Ovary (tissue), 9 donors: ENCODE results near the gene NCS1. TPM values are rescaled to one million over a fixed set of nuclear protein-coding genes. Genes with fewer than 3 reads are reported as not detected.

Experiments used
- DNase-seq, 5 donors: peaks; one replicate each; pipeline ENCODE4 v3.0.0-alpha.2; 2019 to 2020
- H3K27ac ChIP-seq, 2 donors: fragments of 200-600 bp; one replicate each; pipeline versions ENCODE4 v1.5.1 to v1.8.0; 2019 to 2022
- H3K27me3 ChIP-seq: fragments of 200-600 bp; one replicate; pipeline ENCODE4 v1.8.0; 2022
- H3K36me3 ChIP-seq: fragments of 200-600 bp; sonication (generic); one replicate; pipeline ENCODE4 v1.5.1; 2019
- H3K4me1 ChIP-seq: one replicate; pipeline ENCODE4 v1.8.1; 2013; ENCODE audit warnings: mild to moderate bottlenecking, moderate library complexity; ENCODE audit not compliant: insufficient read depth
- H3K4me3 ChIP-seq: fragments of 200-600 bp; sonication (generic); one replicate; pipeline ENCODE4 v1.5.1; 2017
- H3K9me3 ChIP-seq, 2 donors: fragments of 200-600 bp in 1 of 2; sonication (generic) in 1 of 2; one replicate each; pipeline versions ENCODE4 v1.5.1 to v1.8.1; 2013 to 2019; ENCODE audit warnings: mild to moderate bottlenecking in 1 of 2, moderate library complexity in 1 of 2
- CTCF ChIP-seq, 3 donors: fragments of 450-650 bp in 2 of 3; fragments of 200-600 bp in 1 of 3; IDR thresholded peaks; one replicate each; pipeline versions ENCODE4 v1.5.1 to v1.8.0; 2016 to 2022; ENCODE audit warnings: antibody characterized with exemption in 3 of 3, mild to moderate bottlenecking in 1 of 3
- EP300 ChIP-seq: sonication (generic); formaldehyde crosslinking; IDR thresholded peaks from one replicate; pipeline ENCODE4 v1.6.1; 2017; ENCODE audit warnings: antibody characterized with exemption
- POLR2A ChIP-seq: fragments of 450-650 bp; IDR thresholded peaks from one replicate; pipeline ENCODE4 v1.6.1; 2017; ENCODE audit warnings: antibody characterized with exemption, mild to moderate bottlenecking, moderate library complexity
- WGBS, 3 donors: extraction: QIAGEN DNeasy Blood & Tissue Kit in 1 of 3; methylation state at CpG; one replicate each; pipeline versions ENCODE4 v1.1.5 to v1.1.7; 2013 to 2017; 5-methylcytosine and 5-hydroxymethylcytosine counted together
- intact Hi-C, 4 donors: fragments of 100-400 bp; cut with DNase I; formaldehyde crosslinking; loops; one replicate each; pipeline versions ENCODE4 v1.11.0 to v1.15.1; 2022 to 2023
- polyA plus RNA-seq, 2 donors: library from polyadenylated mRNA; stranded (reverse); fragments of 200-250 nt in 1 of 2; fragments of 350-450 nt in 1 of 2; fragmentation: Illumina TruSeq in 1 of 2; extraction: RNeasy Lipid Tissue Mini Kit (QIAGEN cat#74804) in 1 of 2; gene quantifications; one replicate each; pipeline ENCODE4 v1.2.3, GENCODE V29; 2013 to 2014
- total RNA-seq, 7 donors: library from RNA; depleted of rRNA in 2 of 7; stranded (reverse); fragments of >200 nt in 2 of 7; fragmentation: NEBNext Ultra II Directional in 3 of 7; extraction: Animal tissue kit (Norgen Biotek cat#: 25700) in 3 of 7; gene quantifications; one replicate each; pipeline versions ENCODE4 v1.1.0 to v1.2.4, GENCODE V29; 2016 to 2023
- donor health status: DM: no; HTN: no; CAD: no; lungs with moderate emphysema.
- donor health status: DM: no; HTN: no; CAD: no.
- donor health status: Bipolar disorder and iron deficiency.
- donor health status: DM: yes; HTN: yes; CAD: no.
- donor health status: DM: no; HTN: no; CAD: no.
- donor health status: DM: yes; HTN: yes; CAD: no.

The NCS1 gene
- total and polyA plus RNA-seq, 9 donors: 3.6 to 46.7 (median 25.0) TPM

- H3K27ac ChIP-seq: no peak overlapping the region
- TF ChIP-seq POLR2A: no peak
- no peak for TF ChIP-seq EP300
- no peak for TF ChIP-seq CTCF (IDR thresholded peaks at IDR 0.05)
- no peak for DNase-seq
- no peak overlapping the region for H3K4me3 ChIP-seq
- no peaks in the 10 kb centered on the region for H3K4me1 ChIP-seq
- H3K36me3 ChIP-seq: no peaks in the 10 kb centered on the region
- 86 to 94% (median 94%) methylated on average over 3 of the region's 3 CpGs for WGBS, 3 donors
- no peaks in the 10 kb centered on the region for H3K9me3 ChIP-seq
- no peaks in the 10 kb centered on the region for H3K27me3 ChIP-seq
- intact Hi-C loops: no loop called here
Observed at GRCh38 chr9:130154816-130155215, 17.4 kb upstream of the NCS1 start.

- DNase-seq: no peak
- no peak for TF ChIP-seq CTCF (IDR thresholded peaks at IDR 0.05)
- no peak for TF ChIP-seq EP300
- no peak for TF ChIP-seq POLR2A
- 91 to 96% (median 94%) methylated on average over 12 of the region's 12 CpGs for WGBS, 3 donors
Observed at GRCh38 chr9:130155647-130156046, 16.6 kb upstream of the NCS1 start.

GRCh38 chr9:130156672-130157071 is 15.5 kb upstream of the NCS1 start:
- intact Hi-C loops: no loop called here

More at GRCh38 chr9:130155647-130156046, 16.6 kb upstream of the NCS1 start:
- Histone ChIP-seq H3K9me3 (no peaks in the 10 kb centered on the region), H3K4me1 (no peaks in the 10 kb centered on the region), H3K27ac (no peak overlapping the region), H3K36me3 (no peaks in the 10 kb centered on the region), H3K27me3 (no peaks in the 10 kb centered on the region), H3K4me3 (no peak overlapping the region)
- intact Hi-C loops: no loop called here

GRCh38 chr9:130157079-130157478 is 15.1 kb upstream of the NCS1 start:
- Histone ChIP-seq H3K27ac (no peak overlapping the region), H3K36me3 (no peaks in the 10 kb centered on the region), H3K4me1 (no peaks in the 10 kb centered on the region), H3K4me3 (no peak overlapping the region), H3K9me3 (no peaks in the 10 kb centered on the region), H3K27me3 (no peaks in the 10 kb centered on the region)
- no peak for DNase-seq
- intact Hi-C loops: no loop called here
- WGBS, 3 donors: 67 to 81% (median 70%) methylated on average over 7 of the region's 7 CpGs
- TF ChIP-seq POLR2A (no peak), EP300 (no peak), CTCF (IDR thresholded peaks at IDR 0.05) (no peak)

More at GRCh38 chr9:130156672-130157071, 15.5 kb upstream of the NCS1 start:
- DNase-seq: no peak
- Histone ChIP-seq H3K9me3 (no peaks in the 10 kb centered on the region), H3K36me3 (no peaks in the 10 kb centered on the region), H3K4me3 (no peak overlapping the region), H3K27me3 (no peaks in the 10 kb centered on the region), H3K4me1 (no peaks in the 10 kb centered on the region), H3K27ac (no peak overlapping the region)
- TF ChIP-seq POLR2A: no peak
- TF ChIP-seq CTCF (IDR thresholded peaks at IDR 0.05): no peak
- TF ChIP-seq EP300: no peak
- 49 to 52% (median 51%) methylated on average over 6 of the region's 6 CpGs for WGBS, 3 donors
